HepG2 (cell line): Measurements from ENCODE around the gene DNAJB2.

Source experiments
- ARNTL ChIP-seq: sonication (generic); formaldehyde crosslinking; IDR thresholded peaks from 2 replicates; pipeline ENCODE4 v1.4.0; 2020; ENCODE audit warnings: mild to moderate bottlenecking, missing genetic modification reagents
- ELF4 ChIP-seq: sonication (generic); formaldehyde crosslinking; IDR thresholded peaks from 2 replicates; pipeline ENCODE4 v1.5.0; 2020; ENCODE audit warnings: missing genetic modification reagents, mild to moderate bottlenecking, moderate library complexity, borderline replicate concordance
- ESRRA ChIP-seq: sonication (generic); formaldehyde crosslinking; IDR thresholded peaks from 2 replicates; pipeline ENCODE4 v1.5.1; 2020; ENCODE audit warnings: mild to moderate bottlenecking, low read depth, missing genetic modification reagents
- MIXL1 ChIP-seq: IDR thresholded peaks from 2 replicates; pipeline ENCODE4 v1.6.1; 2016
- NCOA2 ChIP-seq: sonication (generic); formaldehyde crosslinking; IDR thresholded peaks from 2 replicates; pipeline ENCODE4 v1.8.0; 2022; ENCODE audit warnings: inconsistent platforms
- ZNF709 ChIP-seq: sonication (generic); formaldehyde crosslinking; IDR thresholded peaks from 2 replicates; pipeline ENCODE4 v1.5.0; 2020; ENCODE audit warnings: mild to moderate bottlenecking, missing genetic modification reagents
- ZNF792 ChIP-seq: IDR thresholded peaks from 2 replicates; pipeline ENCODE4 v1.6.1; 2016
- TF ChIP-seq, protein P1 (sequence below): sonication (generic); formaldehyde crosslinking; IDR thresholded peaks from 2 replicates; pipeline ENCODE4 v1.5.0; 2020; ENCODE audit warnings: missing genetic modification reagents, mild to moderate bottlenecking, borderline replicate concordance
- TF ChIP-seq, protein P2 (sequence below): sonication (generic); formaldehyde crosslinking; IDR thresholded peaks from 2 replicates; pipeline ENCODE4 v1.5.0; 2020; ENCODE audit warnings: mild to moderate bottlenecking, missing genetic modification reagents, moderate library complexity
- TF ChIP-seq, protein P3 (sequence below): sonication (generic); formaldehyde crosslinking; IDR thresholded peaks from 2 replicates; pipeline ENCODE4 v1.4.0; 2020; ENCODE audit warnings: low read depth, mild to moderate bottlenecking, missing genetic modification reagents

DNA sequence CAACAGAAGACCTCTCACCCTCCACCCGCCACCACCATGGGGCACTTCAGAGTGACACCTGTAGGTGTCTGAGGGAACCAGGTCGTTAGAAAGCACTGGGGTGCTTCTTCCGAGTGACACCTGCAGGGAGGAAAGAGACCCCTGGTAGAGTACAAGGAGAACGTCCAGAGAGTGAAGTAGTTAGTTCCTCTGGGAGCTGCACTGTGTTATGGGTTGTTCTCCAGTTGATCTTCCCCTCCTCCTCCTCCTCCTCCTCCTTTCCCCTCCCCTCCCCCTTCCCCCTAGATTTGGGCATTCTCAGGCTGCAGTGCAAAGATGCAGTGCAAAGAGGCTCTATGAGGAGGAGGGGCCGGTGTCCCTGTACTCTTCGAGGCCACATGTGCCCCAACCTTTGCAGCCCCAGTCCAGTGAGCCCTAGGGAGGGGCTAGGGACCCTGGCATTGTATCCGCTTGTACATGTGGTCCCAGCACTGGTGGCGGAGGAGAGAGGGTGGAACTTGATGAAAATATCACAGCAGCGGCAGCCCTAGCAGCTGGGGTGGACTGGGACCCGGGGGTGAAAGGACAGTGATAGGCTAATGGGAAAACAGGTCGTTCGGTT lies 850 bp downstream of the DNAJB2 start:
- no peak for TF ChIP-seq ZNF709 (CRISPR knock-in tag)
- TF ChIP-seq ESRRA (CRISPR knock-in tag) = no peak
- TF ChIP-seq, protein P1, sequence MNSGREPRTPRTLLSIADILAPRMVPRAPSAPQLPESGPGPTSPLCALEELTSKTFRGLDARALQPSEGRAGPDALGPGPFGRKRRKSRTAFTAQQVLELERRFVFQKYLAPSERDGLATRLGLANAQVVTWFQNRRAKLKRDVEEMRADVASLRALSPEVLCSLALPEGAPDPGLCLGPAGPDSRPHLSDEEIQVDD (CRISPR knock-in tag) = no peak
- TF ChIP-seq NCOA2 (CRISPR knock-in tag) = no peak
- no peak for TF ChIP-seq MIXL1 (CRISPR knock-in tag)
- TF ChIP-seq ZNF792 (CRISPR knock-in tag) = no peak
- TF ChIP-seq, protein P2, sequence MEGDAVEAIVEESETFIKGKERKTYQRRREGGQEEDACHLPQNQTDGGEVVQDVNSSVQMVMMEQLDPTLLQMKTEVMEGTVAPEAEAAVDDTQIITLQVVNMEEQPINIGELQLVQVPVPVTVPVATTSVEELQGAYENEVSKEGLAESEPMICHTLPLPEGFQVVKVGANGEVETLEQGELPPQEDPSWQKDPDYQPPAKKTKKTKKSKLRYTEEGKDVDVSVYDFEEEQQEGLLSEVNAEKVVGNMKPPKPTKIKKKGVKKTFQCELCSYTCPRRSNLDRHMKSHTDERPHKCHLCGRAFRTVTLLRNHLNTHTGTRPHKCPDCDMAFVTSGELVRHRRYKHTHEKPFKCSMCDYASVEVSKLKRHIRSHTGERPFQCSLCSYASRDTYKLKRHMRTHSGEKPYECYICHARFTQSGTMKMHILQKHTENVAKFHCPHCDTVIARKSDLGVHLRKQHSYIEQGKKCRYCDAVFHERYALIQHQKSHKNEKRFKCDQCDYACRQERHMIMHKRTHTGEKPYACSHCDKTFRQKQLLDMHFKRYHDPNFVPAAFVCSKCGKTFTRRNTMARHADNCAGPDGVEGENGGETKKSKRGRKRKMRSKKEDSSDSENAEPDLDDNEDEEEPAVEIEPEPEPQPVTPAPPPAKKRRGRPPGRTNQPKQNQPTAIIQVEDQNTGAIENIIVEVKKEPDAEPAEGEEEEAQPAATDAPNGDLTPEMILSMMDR (CRISPR knock-in tag) = peak; percentile 10; the same call in 1 of the 2 replicates
- TF ChIP-seq, protein P3, sequence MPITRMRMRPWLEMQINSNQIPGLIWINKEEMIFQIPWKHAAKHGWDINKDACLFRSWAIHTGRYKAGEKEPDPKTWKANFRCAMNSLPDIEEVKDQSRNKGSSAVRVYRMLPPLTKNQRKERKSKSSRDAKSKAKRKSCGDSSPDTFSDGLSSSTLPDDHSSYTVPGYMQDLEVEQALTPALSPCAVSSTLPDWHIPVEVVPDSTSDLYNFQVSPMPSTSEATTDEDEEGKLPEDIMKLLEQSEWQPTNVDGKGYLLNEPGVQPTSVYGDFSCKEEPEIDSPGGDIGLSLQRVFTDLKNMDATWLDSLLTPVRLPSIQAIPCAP (CRISPR knock-in tag) = no peak
- no peak for TF ChIP-seq ARNTL
- TF ChIP-seq ELF4 = no peak
